ENCODE measurements around the gene PRKN.

DNA sequence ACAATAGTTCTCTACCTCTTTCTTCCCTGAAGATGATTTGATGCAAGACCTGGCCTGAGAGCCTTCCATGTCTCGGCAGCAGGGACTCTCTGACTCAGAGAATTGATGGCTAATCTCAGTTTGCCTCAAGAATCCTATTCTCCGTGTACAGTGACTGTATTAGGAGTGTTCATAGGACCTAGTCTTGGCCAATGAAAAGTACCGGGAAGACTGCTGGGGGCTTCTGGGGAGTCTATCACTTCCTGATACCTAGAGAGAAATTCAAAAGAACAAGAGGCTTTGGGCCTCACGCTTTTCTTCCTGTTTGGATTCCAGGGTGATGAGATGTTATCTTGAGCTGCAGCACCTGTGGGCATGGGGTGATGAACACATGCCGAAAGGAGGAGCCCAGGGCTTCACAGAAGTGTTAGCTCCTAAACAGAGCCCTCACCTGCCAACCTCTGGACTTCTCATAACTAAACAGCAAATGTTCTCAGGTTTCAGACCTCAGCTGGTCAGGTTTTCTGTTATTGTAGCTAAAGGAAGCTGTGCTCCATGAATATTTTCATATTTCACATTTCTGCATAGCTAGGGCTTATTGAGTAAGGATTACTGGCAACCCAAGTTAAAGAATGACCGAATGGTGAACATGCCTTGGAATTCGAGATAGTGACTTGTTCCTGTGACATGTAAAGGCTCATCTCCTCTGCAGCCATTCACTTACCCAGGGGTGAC, 1130.6 kb downstream of the PRKN start:
- no peak for TF ChIP-seq GLIS3 (CRISPR knock-in tag; IDR thresholded peaks at IDR 0.05)
- TF ChIP-seq POU6F1 (CRISPR knock-in tag; IDR thresholded peaks at IDR 0.05; ENCODE audit: borderline replicate concordance, low read depth), result no peak
- no peak for TF ChIP-seq ZNF8 (CRISPR knock-in tag; IDR thresholded peaks at IDR 0.05)
- no peak for TF ChIP-seq BACH2 (CRISPR knock-in tag; IDR thresholded peaks at IDR 0.05; ENCODE audit: borderline replicate concordance)

Data from SK-N-SH treated with all-trans-retinoic acid at 6 μM for 48 hours (cell line).